ENCODE results near the gene SLC29A3.

GRCh38 chr10:71359364-71360046 is 40.4 kb downstream of the SLC29A3 start:
- TF ChIP-seq SUZ12 (IDR thresholded peaks at IDR 0.05; ENCODE audit: low read length) (no peak), PHF8 (conservative IDR thresholded peaks at IDR 0.05; ENCODE audit: low read depth, low read length) (no peak), POLR2AphosphoS5 (IDR thresholded peaks at IDR 0.05; ENCODE audit: low read depth, low read length) (no peak), RBBP5 (IDR thresholded peaks at IDR 0.05; ENCODE audit: borderline replicate concordance, low read depth, low read length) (no peak), USF2 (IDR thresholded peaks at IDR 0.05; ENCODE audit: low read length) (no peak), GABPA (IDR thresholded peaks at IDR 0.05; ENCODE audit: borderline replicate concordance, insufficient read depth, low read length) (no peak), RAD21 (IDR thresholded peaks at IDR 0.05 in 1 of 2, conservative IDR thresholded peaks at IDR 0.05 in 1 of 2; ENCODE audit: low read depth in 2 of 2, low read length in 2 of 2) (no peak), TAF1 (IDR thresholded peaks at IDR 0.05; ENCODE audit: low read depth, low read length) (no peak), CTCF (IDR thresholded peaks at IDR 0.05; ENCODE audit: control extremely low read depth in 1 of 3, insufficient read depth in 1 of 3, low read depth in 1 of 3, low read length in 3 of 3) (no peak), EP300 (IDR thresholded peaks at IDR 0.05; ENCODE audit: borderline replicate concordance in 1 of 2, low read depth in 2 of 2, low read length in 2 of 2) (no peak), CHD2 (IDR thresholded peaks at IDR 0.05; ENCODE audit: low read length) (no peak), POLR2A (IDR thresholded peaks at IDR 0.05; ENCODE audit: control extremely low read depth in 1 of 2, low read depth in 2 of 2, low read length in 2 of 2) (no peak)

Measured in H1 (cell line).